Ovary (tissue), 9 donors: ENCODE data around the gene STX4. TPM values are rescaled to one million over a fixed set of nuclear protein-coding genes. Genes with fewer than 3 reads are reported as not detected.

ENCODE experiments used
- DNase-seq, 5 donors: peaks; one replicate each; pipeline ENCODE4 v3.0.0-alpha.2; 2019 to 2020
- H3K27ac ChIP-seq, 2 donors: fragments of 200-600 bp; one replicate each; pipeline versions ENCODE4 v1.5.1 to v1.8.0; 2019 to 2022
- H3K27me3 ChIP-seq: fragments of 200-600 bp; one replicate; pipeline ENCODE4 v1.8.0; 2022
- H3K36me3 ChIP-seq: fragments of 200-600 bp; sonication (generic); one replicate; pipeline ENCODE4 v1.5.1; 2019
- H3K4me1 ChIP-seq: one replicate; pipeline ENCODE4 v1.8.1; 2013; ENCODE audit warnings: mild to moderate bottlenecking, moderate library complexity; ENCODE audit not compliant: insufficient read depth
- H3K4me3 ChIP-seq: fragments of 200-600 bp; sonication (generic); one replicate; pipeline ENCODE4 v1.5.1; 2017
- H3K9me3 ChIP-seq, 2 donors: fragments of 200-600 bp in 1 of 2; sonication (generic) in 1 of 2; one replicate each; pipeline versions ENCODE4 v1.5.1 to v1.8.1; 2013 to 2019; ENCODE audit warnings: mild to moderate bottlenecking in 1 of 2, moderate library complexity in 1 of 2
- EP300 ChIP-seq: sonication (generic); formaldehyde crosslinking; IDR thresholded peaks from one replicate; pipeline ENCODE4 v1.6.1; 2017; ENCODE audit warnings: antibody characterized with exemption
- POLR2A ChIP-seq: fragments of 450-650 bp; IDR thresholded peaks from one replicate; pipeline ENCODE4 v1.6.1; 2017; ENCODE audit warnings: antibody characterized with exemption, mild to moderate bottlenecking, moderate library complexity
- WGBS, 3 donors: extraction: QIAGEN DNeasy Blood & Tissue Kit in 1 of 3; methylation state at CpG; one replicate each; pipeline versions ENCODE4 v1.1.5 to v1.1.7; 2013 to 2017; 5-methylcytosine and 5-hydroxymethylcytosine counted together
- intact Hi-C, 4 donors: fragments of 100-400 bp; cut with DNase I; formaldehyde crosslinking; loops; one replicate each; pipeline versions ENCODE4 v1.11.0 to v1.15.1; 2022 to 2023
- polyA plus RNA-seq, 2 donors: library from polyadenylated mRNA; stranded (reverse); fragments of 200-250 nt in 1 of 2; fragments of 350-450 nt in 1 of 2; fragmentation: Illumina TruSeq in 1 of 2; extraction: RNeasy Lipid Tissue Mini Kit (QIAGEN cat#74804) in 1 of 2; gene quantifications; one replicate each; pipeline ENCODE4 v1.2.3, GENCODE V29; 2013 to 2014
- total RNA-seq, 7 donors: library from RNA; depleted of rRNA in 2 of 7; stranded (reverse); fragments of >200 nt in 2 of 7; fragmentation: NEBNext Ultra II Directional in 3 of 7; extraction: Animal tissue kit (Norgen Biotek cat#: 25700) in 3 of 7; gene quantifications; one replicate each; pipeline versions ENCODE4 v1.1.0 to v1.2.4, GENCODE V29; 2016 to 2023
- TF ChIP-seq, protein P1 (sequence below), 3 donors: fragments of 450-650 bp in 2 of 3; fragments of 200-600 bp in 1 of 3; IDR thresholded peaks; one replicate each; pipeline versions ENCODE4 v1.5.1 to v1.8.0; 2016 to 2022; ENCODE audit warnings: antibody characterized with exemption in 3 of 3, mild to moderate bottlenecking in 1 of 3
- donor health status: DM: no; HTN: no; CAD: no; lungs with moderate emphysema.
- donor health status: DM: no; HTN: no; CAD: no.
- donor health status: Bipolar disorder and iron deficiency.
- donor health status: DM: yes; HTN: yes; CAD: no.
- donor health status: DM: no; HTN: no; CAD: no.
- donor health status: DM: yes; HTN: yes; CAD: no.

STX4 gene
- total and polyA plus RNA-seq, 9 donors = 26.2 to 73.8 (median 53.8) TPM

GRCh38 chr16:31073142-31073969 lies 40.0 kb downstream of the STX4 start:
- H3K27ac ChIP-seq = peak overlapping the region; percentile 79 to 86
- peak overlapping the region; percentile 94 for H3K4me3 ChIP-seq
- TF ChIP-seq, protein P1, sequence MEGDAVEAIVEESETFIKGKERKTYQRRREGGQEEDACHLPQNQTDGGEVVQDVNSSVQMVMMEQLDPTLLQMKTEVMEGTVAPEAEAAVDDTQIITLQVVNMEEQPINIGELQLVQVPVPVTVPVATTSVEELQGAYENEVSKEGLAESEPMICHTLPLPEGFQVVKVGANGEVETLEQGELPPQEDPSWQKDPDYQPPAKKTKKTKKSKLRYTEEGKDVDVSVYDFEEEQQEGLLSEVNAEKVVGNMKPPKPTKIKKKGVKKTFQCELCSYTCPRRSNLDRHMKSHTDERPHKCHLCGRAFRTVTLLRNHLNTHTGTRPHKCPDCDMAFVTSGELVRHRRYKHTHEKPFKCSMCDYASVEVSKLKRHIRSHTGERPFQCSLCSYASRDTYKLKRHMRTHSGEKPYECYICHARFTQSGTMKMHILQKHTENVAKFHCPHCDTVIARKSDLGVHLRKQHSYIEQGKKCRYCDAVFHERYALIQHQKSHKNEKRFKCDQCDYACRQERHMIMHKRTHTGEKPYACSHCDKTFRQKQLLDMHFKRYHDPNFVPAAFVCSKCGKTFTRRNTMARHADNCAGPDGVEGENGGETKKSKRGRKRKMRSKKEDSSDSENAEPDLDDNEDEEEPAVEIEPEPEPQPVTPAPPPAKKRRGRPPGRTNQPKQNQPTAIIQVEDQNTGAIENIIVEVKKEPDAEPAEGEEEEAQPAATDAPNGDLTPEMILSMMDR (IDR thresholded peaks at IDR 0.05) = peak in 1 of 3 donors; percentile 16
- no peak for TF ChIP-seq POLR2A
- 0% methylated on average over 67 to 83 of the region's 83 CpGs for WGBS, 3 donors
- no peaks in the 10 kb centered on the region for H3K27me3 ChIP-seq
- intact Hi-C loops = no loop called here
- no peaks in the 10 kb centered on the region for H3K9me3 ChIP-seq
- H3K36me3 ChIP-seq = no peaks in the 10 kb centered on the region
- peaks cover 4% of the 10 kb centered on the region for H3K4me1 ChIP-seq
- DNase-seq = peak; percentile 85 to 92 (median 87)

DNA sequence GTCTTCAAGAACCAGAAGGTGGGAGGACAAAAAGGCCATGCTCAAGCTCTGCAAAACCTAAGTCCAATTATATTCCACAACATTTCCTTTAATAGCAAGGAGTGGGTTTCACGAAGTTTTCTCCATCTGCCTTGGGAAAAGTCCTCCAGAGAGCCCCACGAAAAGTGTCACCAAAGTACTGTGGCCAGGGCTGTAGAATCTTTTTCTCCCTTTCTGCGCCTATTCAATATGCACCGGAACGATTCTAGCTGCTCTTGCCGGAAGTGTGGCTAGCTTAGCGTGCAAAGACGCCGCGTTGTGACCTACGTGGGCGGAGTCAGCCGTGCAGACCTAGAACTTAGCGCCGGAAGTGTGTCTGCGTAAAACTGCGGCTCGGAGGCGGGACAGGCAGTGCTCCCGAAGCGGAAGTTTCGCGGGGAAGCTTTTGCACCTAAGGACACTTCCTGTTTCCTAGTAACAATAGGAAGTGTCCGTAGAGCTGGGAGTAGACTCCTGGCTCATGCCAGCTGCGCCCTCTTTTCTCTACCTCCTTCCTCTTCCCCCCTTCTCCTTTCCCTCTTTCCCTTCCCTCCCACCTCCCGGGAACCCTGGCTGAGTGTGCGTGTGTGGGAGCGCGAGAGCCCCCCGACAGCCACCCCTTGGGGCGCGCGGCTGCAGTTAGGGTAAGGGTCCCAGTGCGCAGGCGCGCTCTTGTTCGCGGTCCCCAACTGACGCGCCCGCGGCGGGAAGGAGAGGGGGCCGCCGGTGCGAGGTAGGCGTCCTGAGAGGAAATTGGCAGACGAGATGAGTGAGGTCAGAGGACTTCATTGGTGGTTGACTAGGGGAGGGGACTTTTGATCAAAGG lies 40.8 kb downstream of the STX4 start, which contains the start of the genes ZNF646 and ZNF668:
TSS of gene ZNF646 (plus strand) at position 453 of the 844 bp plus-strand sequence. CDS start 1,903 bp downstream, outside the sequence.
TSS of gene ZNF668 (minus strand) at position 271 of the 844 bp plus-strand sequence. CDS start 9,781 bp downstream, outside the sequence.
- intact Hi-C loops = no loop called here
- Histone ChIP-seq H3K36me3 (no peaks in the 10 kb centered on the region), H3K9me3 (no peaks in the 10 kb centered on the region), H3K4me1 (peaks cover 4% of the 10 kb centered on the region), H3K27me3 (no peaks in the 10 kb centered on the region), H3K4me3 (peak within 1 kb of the TSS; percentile 94), H3K27ac (peak within 1 kb of the TSS; percentile 79 to 86)
- TF ChIP-seq POLR2A (peak; percentile 65), EP300 (no peak)
- WGBS, 3 donors = 0% methylated on average over 48 of the region's 48 CpGs
- peak; percentile 96 to 98 (median 97) for DNase-seq

GRCh38 chr16:31074814-31075183 lies 41.4 kb downstream of the STX4 start:
- WGBS, 3 donors = 1 to 2% (median 1%) methylated on average over 7 of the region's 7 CpGs
- no peaks in the 10 kb centered on the region for H3K36me3 ChIP-seq
- TF ChIP-seq EP300 (no peak), POLR2A (no peak)
- TF ChIP-seq, protein P1 (IDR thresholded peaks at IDR 0.05) = no peak
- no peaks in the 10 kb centered on the region for H3K27me3 ChIP-seq
- H3K4me1 ChIP-seq = peaks cover 4% of the 10 kb centered on the region
- no peaks in the 10 kb centered on the region for H3K9me3 ChIP-seq
- H3K27ac ChIP-seq = peak overlapping the region in 1 of 2 donors; percentile 62
- H3K4me3 ChIP-seq = peak overlapping the region; percentile 94
- DNase-seq = no peak
- intact Hi-C loops = no loop called here

DNA sequence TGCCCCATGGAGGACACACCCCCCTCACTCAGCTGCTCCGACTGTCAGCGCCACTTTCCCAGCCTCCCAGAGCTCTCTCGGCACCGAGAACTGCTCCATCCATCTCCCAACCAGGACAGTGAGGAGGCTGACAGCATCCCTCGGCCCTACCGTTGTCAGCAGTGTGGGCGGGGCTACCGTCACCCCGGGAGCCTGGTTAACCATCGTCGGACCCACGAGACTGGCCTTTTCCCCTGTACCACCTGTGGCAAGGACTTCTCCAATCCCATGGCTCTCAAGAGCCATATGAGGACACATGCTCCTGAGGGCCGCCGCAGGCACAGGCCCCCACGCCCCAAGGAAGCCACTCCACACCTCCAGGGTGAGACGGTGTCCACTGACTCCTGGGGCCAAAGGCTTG lies 43.0 kb downstream of the STX4 start:
- WGBS, 3 donors = 64 to 71% (median 65%) methylated on average over 16 of the region's 16 CpGs
- no peaks in the 10 kb centered on the region for H3K9me3 ChIP-seq
- peaks cover 4% of the 10 kb centered on the region for H3K4me1 ChIP-seq
- no peak for DNase-seq
- intact Hi-C loops = no loop called here
- H3K36me3 ChIP-seq = no peaks in the 10 kb centered on the region
- no peak overlapping the region for H3K27ac ChIP-seq
- no peaks in the 10 kb centered on the region for H3K27me3 ChIP-seq
- no peak overlapping the region for H3K4me3 ChIP-seq
- TF ChIP-seq POLR2A = no peak
- TF ChIP-seq EP300 = no peak
- TF ChIP-seq, protein P1 (IDR thresholded peaks at IDR 0.05) = no peak
